MM.1S (cell line): ENCODE results near the gene MSL3.

Experiments used
- DNase-seq: peaks from one replicate; pipeline ENCODE4 v3.0.0-alpha.2; 2015
- H2AFZ ChIP-seq: fragments of 300-600 bp; sonication (generic); 2 replicates; pipeline ENCODE4 v1.6.0; 2016; ENCODE audit warnings: antibody characterized with exemption, low read length
- H3F3A ChIP-seq: fragments of 300-600 bp; sonication (generic); 2 replicates; pipeline ENCODE4 v1.6.1; 2016; ENCODE audit warnings: mild to moderate bottlenecking, antibody characterized with exemption, low read length, moderate library complexity, mixed read lengths; ENCODE audit not compliant: insufficient read depth
- H3K27ac ChIP-seq: fragments of 300-600 bp; sonication (generic); 2 replicates; pipeline ENCODE4 v1.5.1; 2016; ENCODE audit warnings: mild to moderate bottlenecking, low read length
- H3K27me3 ChIP-seq: fragments of 300-600 bp; sonication (generic); replicated peaks from 2 replicates; pipeline ENCODE4 v1.6.0; 2016; ENCODE audit warnings: low read length; ENCODE audit not compliant: insufficient read depth
- H3K36me3 ChIP-seq: fragments of 300-600 bp; sonication (generic); replicated peaks from 2 replicates; pipeline ENCODE4 v1.6.1; 2016; ENCODE audit warnings: mild to moderate bottlenecking, low read length, mixed read lengths; ENCODE audit not compliant: insufficient read depth
- H3K4me1 ChIP-seq: fragments of 300-600 bp; sonication (generic); 2 replicates; pipeline ENCODE4 v1.6.1; 2016; ENCODE audit warnings: low read length, mixed read lengths
- H3K4me2 ChIP-seq: fragments of 300-600 bp; sonication (generic); 2 replicates; pipeline ENCODE4 v1.6.0; 2016; ENCODE audit warnings: low read depth, low read length
- H3K4me3 ChIP-seq: fragments of 300-600 bp; sonication (generic); 2 replicates; pipeline ENCODE4 v1.5.1; 2016; ENCODE audit warnings: low read length, mixed read lengths
- H3K79me2 ChIP-seq: fragments of 300-600 bp; sonication (generic); 2 replicates; pipeline ENCODE4 v1.6.1; 2016; ENCODE audit warnings: mixed run types, low read length, mixed read lengths
- H3K9ac ChIP-seq: fragments of 300-600 bp; sonication (generic); 2 replicates; pipeline ENCODE4 v1.6.1; 2016; ENCODE audit warnings: low read length, mixed read lengths
- H3K9me2 ChIP-seq: fragments of 300-600 bp; sonication (generic); replicated peaks from 2 replicates; pipeline ENCODE4 v1.6.1; 2016; ENCODE audit warnings: mild to moderate bottlenecking, low read length, mixed read lengths; ENCODE audit not compliant: insufficient read depth
- H3K9me3 ChIP-seq: fragments of 300-600 bp; sonication (generic); replicated peaks from 2 replicates; pipeline ENCODE4 v1.6.1; 2016; ENCODE audit warnings: mild to moderate bottlenecking, low read length, mixed read lengths; ENCODE audit not compliant: insufficient read depth
- H4K20me1 ChIP-seq: fragments of 300-600 bp; sonication (generic); 2 replicates; pipeline ENCODE4 v1.6.1; 2016; ENCODE audit warnings: mild to moderate bottlenecking, low read length, moderate library complexity, mixed read lengths; ENCODE audit not compliant: insufficient read depth
- EZH2 ChIP-seq: fragments of 300-600 bp; sonication (generic); optimal IDR thresholded peaks from 2 replicates; pipeline ENCODE3; 2017; ENCODE audit warnings: low read depth, mild to moderate bottlenecking, antibody characterized with exemption, low read length, mixed read lengths
- EZH2phosphoT487 ChIP-seq: fragments of 300-600 bp; sonication (generic); IDR thresholded peaks from 2 replicates; pipeline ENCODE4 v1.6.1; 2018; ENCODE audit warnings: antibody characterized with exemption, low read length
- TF ChIP-seq, protein P1 (sequence below): fragments of 300-600 bp; sonication (generic); IDR thresholded peaks from 2 replicates; pipeline ENCODE4 v1.5.1; 2016; ENCODE audit warnings: antibody characterized with exemption, low read length, mixed read lengths

The MSL3 gene

GRCh38 chrX:11778230-11778629, 20.2 kb downstream of the MSL3 start:
- no peak for DNase-seq
- no peak overlapping the region for H3K4me3 ChIP-seq
- H3K9me3 ChIP-seq = no peaks in the 10 kb centered on the region
- no peak overlapping the region for H3K27ac ChIP-seq
- no peaks in the 10 kb centered on the region for H4K20me1 ChIP-seq
- no peaks in the 10 kb centered on the region for H3K27me3 ChIP-seq
- no peak overlapping the region for H2AFZ ChIP-seq
- H3K9ac ChIP-seq = no peak overlapping the region
- H3F3A ChIP-seq = no peaks in the 10 kb centered on the region
- TF ChIP-seq EZH2 = no peak
- no peak for TF ChIP-seq EZH2phosphoT487
- TF ChIP-seq, protein P1, sequence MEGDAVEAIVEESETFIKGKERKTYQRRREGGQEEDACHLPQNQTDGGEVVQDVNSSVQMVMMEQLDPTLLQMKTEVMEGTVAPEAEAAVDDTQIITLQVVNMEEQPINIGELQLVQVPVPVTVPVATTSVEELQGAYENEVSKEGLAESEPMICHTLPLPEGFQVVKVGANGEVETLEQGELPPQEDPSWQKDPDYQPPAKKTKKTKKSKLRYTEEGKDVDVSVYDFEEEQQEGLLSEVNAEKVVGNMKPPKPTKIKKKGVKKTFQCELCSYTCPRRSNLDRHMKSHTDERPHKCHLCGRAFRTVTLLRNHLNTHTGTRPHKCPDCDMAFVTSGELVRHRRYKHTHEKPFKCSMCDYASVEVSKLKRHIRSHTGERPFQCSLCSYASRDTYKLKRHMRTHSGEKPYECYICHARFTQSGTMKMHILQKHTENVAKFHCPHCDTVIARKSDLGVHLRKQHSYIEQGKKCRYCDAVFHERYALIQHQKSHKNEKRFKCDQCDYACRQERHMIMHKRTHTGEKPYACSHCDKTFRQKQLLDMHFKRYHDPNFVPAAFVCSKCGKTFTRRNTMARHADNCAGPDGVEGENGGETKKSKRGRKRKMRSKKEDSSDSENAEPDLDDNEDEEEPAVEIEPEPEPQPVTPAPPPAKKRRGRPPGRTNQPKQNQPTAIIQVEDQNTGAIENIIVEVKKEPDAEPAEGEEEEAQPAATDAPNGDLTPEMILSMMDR = no peak
- H3K4me2 ChIP-seq = no peak overlapping the region
- H3K9me2 ChIP-seq = no peaks in the 10 kb centered on the region
- H3K36me3 ChIP-seq = no peaks in the 10 kb centered on the region
- no peaks in the 10 kb centered on the region for H3K4me1 ChIP-seq
- no peaks in the 10 kb centered on the region for H3K79me2 ChIP-seq

DNA sequence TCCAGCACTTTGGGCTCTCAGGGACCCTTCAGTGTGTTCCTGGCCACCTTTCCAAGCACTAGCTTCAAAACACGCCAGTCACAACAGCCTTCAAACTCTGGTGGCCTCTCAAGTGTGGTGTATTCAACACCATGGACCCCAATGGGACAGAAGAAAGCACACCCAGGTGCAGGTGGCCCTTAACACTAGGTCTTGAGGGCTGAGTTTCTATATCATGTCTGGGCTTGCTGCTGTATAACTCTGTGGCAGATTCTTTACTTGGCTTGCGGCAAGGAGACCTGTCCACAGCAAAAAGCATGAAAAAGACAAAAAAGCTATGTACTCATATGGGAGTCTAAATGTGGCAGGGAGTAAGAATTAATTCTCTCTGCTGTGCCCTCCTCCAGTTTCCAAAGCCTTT, 23.1 kb downstream of the MSL3 start:
- no peak overlapping the region for H3K4me2 ChIP-seq
- no peaks in the 10 kb centered on the region for H3K27me3 ChIP-seq
- no peak for DNase-seq
- no peak overlapping the region for H3K27ac ChIP-seq
- no peaks in the 10 kb centered on the region for H3K36me3 ChIP-seq
- no peaks in the 10 kb centered on the region for H3F3A ChIP-seq
- H3K4me3 ChIP-seq = no peak overlapping the region
- H3K79me2 ChIP-seq = no peaks in the 10 kb centered on the region
- H3K9ac ChIP-seq = no peak overlapping the region
- H3K9me2 ChIP-seq = no peaks in the 10 kb centered on the region
- no peaks in the 10 kb centered on the region for H4K20me1 ChIP-seq
- no peaks in the 10 kb centered on the region for H3K4me1 ChIP-seq
- TF ChIP-seq, protein P1 = no peak
- no peak for TF ChIP-seq EZH2phosphoT487
- TF ChIP-seq EZH2 = no peak
- H2AFZ ChIP-seq = no peak overlapping the region
- no peaks in the 10 kb centered on the region for H3K9me3 ChIP-seq

DNA sequence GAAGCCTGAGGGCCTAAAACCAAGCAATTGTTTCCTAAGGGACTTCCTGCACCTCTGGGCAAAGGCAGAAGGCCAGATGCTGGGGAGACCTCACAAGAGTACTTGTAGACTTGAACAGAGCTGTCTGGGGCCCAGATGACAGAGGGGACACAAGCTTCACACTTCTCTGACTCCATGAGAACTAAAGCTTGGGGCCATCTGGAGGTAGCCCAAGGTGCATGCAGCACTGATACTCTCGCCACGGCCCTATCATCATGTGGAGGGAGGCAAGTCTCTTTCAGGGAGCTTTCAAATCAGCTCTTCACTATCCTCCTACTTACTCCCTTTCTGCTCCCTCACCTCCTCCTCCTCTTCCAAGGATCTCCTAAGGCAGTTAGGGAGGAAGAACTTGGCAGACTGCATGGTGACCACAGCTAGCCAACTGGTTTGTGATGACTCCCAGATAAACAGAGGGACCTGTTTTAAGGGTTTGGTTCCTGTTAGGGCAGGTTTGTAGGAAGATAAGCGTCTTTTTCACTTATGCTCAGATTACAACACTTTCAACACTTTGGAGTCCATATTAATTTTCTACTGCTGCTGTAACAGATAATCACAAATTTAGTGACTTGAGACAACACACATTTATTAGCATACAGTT, 23.8 kb downstream of the MSL3 start:
- Histone ChIP-seq H2AFZ (no peak overlapping the region), H3F3A (no peaks in the 10 kb centered on the region), H4K20me1 (no peaks in the 10 kb centered on the region), H3K27ac (no peak overlapping the region), H3K36me3 (no peaks in the 10 kb centered on the region), H3K79me2 (no peaks in the 10 kb centered on the region), H3K4me2 (no peak overlapping the region), H3K9ac (no peak overlapping the region), H3K4me3 (no peak overlapping the region), H3K27me3 (no peaks in the 10 kb centered on the region), H3K4me1 (no peaks in the 10 kb centered on the region), H3K9me2 (no peaks in the 10 kb centered on the region), H3K9me3 (no peaks in the 10 kb centered on the region)
- no peak for DNase-seq
- TF ChIP-seq EZH2phosphoT487 = no peak
- no peak for TF ChIP-seq EZH2
- TF ChIP-seq, protein P1 = no peak
